HG03159 (cell line): Measurements from ENCODE around the gene GGACT.
"Not testable (repeated sequence)": the region's sequence is repeated elsewhere in the genome, so short reads cannot be mapped to it uniquely, and the experiment has no call there.

Experiments used
- ATAC-seq: cut with Tn5 transposase; IDR thresholded peaks from one replicate; pipeline ENCODE4 v1.9.1; 2021; ENCODE audit warnings: mild to moderate bottlenecking, moderate library complexity; ENCODE audit not compliant: unreplicated experiment

The GGACT gene

DNA sequence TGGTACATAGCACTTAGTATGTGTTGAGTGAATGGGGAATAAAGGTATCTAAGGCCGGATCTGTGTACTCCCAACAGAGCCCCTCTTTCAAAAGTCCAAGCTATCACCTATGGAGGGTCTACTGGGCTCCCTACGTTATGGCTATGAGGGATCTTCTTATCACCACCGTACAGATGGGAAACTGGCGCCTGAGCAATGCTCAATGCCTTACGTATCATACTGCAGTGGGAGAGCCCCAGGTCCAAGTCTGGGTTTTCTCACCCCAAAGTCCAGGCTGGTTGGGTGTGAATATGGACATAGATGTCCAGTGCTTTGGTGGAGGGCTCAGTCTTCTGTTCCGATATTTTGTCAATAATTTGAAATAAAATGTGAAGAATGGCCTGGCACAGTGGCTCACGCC lies 13.1 kb upstream of the GGACT start:
- ATAC-seq = no peak

DNA sequence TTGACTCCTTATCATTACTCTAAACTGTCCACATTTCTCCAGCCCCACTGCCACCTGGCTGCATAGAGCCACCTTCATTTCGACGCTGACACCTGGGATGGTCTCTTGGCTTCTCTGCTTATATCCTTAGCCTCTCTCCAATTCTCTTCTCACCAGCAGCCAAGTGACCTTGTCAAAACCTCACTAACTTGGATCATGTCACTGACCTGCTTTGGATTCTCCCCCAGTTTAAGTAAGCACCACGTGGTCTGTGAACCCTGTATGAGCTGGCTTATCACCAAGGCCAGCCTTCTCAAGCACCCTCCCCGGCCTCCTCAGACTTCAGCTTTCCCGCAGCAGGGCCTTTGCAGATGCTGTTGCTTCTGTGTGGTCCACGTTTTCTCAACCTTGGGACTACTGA lies 12.3 kb upstream of the GGACT start:
- no peak for ATAC-seq

- ATAC-seq = no peak
These were observed 11.9 kb upstream of the GGACT start for GRCh38 chr13:100600461-100600860.

DNA sequence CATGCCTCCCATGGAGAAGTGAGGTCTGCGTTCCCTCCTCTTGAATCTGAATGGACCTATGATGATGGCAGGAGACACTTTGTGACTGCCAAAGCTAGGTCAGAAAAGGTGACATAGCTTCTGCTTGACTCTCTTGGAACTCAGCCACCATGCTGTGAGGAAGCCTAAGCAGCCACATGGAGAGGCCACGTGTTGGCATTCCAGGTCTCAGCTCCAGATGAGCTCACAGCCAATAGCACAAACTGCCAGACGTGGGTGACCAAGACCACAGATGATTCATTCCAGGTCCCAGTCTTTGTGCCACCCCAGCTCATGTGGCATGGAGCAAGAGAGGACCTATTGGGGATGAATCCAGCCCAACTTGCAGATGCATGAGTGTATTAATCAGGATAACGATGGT lies 8.7 kb upstream of the GGACT start:
- ATAC-seq = no peak

GRCh38 chr13:100596516-100596915 lies 7.9 kb upstream of the GGACT start:
- no peak for ATAC-seq

GRCh38 chr13:100594731-100595130 lies 6.1 kb upstream of the GGACT start:
- ATAC-seq = no peak

DNA sequence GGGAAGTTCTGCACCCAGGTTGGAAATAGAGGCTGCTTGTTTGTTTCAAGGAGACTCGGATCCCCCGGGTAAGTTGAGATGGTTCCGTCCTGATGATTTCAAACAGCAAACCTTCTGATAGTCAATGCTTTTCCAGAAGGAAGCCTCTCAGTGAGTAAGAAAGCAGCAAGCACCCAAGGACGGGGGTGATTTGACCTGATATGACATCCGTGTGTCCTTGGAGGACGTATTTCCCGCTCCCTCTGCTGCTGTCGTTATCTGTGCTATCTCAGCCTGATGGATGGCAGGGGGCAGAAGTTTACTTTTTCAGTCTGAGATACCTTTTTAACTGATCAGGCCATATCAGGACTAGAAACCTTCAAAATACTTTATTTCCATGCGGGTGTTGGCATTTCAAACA lies 5.7 kb upstream of the GGACT start:
- ATAC-seq = no peak

DNA sequence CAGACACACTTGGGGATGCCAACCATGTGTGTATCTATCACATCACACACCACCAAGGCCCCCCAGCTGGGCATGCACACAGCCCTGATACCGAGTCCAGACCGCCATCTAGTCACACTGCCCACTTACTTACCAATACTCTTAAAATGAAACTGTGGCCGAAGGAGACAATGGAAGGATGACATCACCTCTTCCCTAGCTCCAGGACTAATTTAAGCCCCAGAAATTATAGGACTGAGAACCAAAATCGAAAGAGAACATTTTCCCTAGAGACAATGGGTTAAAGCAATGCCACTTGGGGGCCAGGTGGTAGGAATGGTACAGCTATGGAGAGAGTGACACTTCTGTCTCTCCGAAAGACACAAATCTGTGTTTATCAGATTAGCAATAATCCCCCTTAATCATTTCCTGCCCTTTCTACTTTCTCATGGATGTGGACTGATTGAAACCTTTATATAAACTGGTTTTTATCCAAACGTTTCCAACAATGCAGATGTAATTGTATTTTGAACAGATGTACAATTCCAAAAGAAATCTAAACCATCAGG lies 663 bp upstream of the GGACT start:
- no peak for ATAC-seq

DNA sequence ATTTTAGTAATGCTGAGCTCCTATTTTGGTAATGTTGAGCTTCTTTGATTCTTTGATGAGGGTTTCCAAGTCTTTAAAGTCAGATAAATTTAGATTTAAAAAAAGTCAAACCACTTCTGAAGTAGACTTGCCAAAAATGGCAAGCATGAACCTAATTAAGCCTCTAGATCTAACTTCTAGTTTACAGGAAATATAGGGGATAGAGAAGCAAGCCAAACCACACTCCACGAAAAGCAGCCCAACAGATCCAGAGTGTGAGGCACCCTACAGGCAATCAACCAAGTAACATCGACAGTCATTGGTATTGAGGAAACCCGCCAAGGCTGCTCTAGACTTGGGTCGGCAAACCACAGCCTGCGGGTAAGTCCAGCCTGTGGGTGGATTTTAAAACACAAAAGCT lies 3.7 kb downstream of the GGACT start:
- ATAC-seq = no peak

GRCh38 chr13:100581504-100581903 lies 7.1 kb downstream of the GGACT start:
- ATAC-seq = no peak

- ATAC-seq = no peak
These were observed 7.6 kb downstream of the GGACT start for GRCh38 chr13:100581030-100581429.

- ATAC-seq = no peak
These were observed 8.5 kb downstream of the GGACT start for GRCh38 chr13:100580045-100580444.

- not testable (repeated sequence) for ATAC-seq
These were observed 11.3 kb downstream of the GGACT start for GRCh38 chr13:100577239-100577638.

GRCh38 chr13:100573121-100573520 lies 15.5 kb downstream of the GGACT start:
- peak; percentile 82 for ATAC-seq

DNA sequence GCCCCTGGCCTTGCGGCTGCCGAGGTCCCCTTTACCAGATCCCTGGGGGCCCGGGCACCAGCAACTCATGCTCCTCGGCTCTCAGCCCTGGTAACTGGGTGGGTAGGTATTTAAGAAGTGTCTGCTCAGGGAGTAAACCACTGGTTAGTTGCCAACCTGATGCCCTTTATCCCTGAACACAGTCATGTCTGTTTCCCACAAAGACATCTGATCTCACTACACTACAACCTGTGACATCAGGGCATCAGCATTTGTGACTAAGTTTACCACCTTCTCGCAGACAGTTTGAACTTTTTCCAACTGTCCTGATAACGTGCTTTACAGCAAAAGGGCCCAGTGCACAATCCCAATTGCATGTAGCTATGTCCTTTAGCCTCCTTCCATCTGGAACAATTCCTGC lies 22.0 kb downstream of the GGACT start:
- no peak for ATAC-seq

DNA sequence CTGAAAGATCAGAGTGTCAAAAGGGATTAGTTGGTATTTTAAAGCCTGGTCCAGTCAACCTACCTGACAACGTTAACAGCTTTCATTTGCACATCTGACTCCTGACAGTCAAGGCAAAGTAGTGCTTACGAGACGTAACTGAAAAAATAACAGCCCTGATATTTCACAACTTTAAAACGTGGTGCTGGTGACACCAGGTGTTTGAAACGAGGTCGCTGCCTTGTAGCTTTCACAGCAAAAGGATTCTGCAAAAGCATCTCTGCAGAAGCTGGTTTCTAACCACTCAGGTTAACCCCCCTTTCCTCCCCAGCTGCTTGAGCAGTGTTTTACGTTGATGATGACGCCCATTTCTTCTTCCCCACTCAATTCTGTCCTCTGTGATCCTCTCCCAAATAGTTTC lies 23.3 kb downstream of the GGACT start:
- no peak for ATAC-seq

DNA sequence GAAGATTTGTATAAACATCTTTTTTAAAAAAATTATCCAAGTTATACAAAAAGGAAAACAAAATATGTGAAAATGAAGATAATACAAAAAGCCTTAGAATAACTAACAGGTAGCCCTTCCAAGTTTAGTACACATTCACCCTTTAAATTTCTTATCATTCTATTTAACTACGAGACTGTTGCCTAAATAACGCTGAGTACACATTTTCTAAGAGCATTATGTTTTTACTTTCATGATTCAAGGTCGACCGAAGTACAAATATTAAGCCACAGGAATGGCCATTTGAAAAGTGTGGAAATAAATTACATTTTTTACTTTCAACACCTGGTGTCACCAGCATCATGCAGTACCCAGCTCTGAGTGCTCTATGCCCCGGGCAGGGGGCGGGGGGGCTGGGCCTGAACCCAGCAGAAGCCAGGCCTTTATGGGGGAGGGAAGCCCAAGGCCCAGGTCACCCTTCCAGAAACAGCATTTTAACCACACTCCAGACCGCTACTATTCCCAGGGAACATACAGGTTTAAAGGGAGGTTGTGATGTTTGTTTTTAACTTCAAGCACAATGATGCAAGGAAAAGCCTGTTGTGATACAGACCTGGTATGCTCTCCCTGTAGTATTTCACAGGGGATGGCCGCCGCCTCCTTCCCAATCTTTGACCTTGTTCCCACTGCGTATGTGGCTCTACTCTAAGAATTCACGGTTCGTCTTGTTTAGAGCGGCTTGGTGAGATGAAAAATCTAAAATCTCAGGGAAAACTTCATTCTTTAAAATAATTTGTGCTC lies 24.0 kb downstream of the GGACT start:
- ATAC-seq = no peak

GRCh38 chr13:100563779-100564178 lies 24.8 kb downstream of the GGACT start:
- no peak for ATAC-seq

- no peak for ATAC-seq
These were observed 26.9 kb downstream of the GGACT start for GRCh38 chr13:100561599-100562204.

DNA sequence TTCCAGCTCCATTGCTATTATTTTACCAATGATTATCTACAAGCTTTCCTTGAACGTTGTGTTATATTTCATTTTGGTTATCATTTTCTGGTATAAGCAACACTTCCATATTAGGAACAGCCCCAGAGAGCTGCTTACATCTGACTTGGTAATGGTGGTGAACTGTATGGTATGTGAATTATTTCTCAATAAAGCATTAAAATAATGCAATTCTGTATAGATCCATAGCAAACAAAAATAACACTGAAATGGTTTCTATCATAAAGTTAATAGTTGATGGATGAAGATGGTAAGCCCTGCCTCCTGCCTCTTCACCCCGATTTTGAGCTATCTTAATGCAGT lies 27.5 kb downstream of the GGACT start:
- no peak for ATAC-seq

DNA sequence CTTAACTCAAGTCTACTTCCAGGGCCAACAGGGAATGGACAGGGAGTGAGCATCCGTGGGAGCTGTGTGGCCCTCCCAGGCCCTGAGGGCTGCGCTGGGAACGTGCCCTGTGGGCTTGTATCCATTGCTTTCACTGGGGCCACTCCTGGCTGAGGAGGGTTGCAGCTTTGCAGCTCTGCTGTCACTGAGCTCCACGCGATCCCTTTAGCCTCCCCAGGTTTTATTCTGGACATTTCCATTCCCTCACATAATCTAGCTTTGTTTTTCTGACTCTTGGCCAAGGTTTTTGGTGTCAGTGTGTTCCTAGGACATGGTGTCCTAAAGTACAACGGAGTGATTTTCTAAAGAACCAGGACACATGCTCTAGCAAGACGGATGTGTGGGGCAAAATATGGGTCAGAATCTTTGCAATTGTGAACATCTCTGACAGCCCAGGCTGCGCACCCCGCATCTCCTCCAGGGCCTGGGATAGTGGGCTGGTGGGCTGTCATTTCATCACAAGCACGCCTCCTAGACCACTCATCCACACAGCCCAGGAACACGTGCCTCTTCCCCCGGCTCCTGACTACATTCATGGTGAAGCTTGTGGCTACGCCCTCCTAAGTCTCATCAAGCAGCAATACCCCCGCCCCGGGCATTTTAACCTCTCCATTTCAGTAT lies 28.0 kb downstream of the GGACT start:
- no peak for ATAC-seq

GRCh38 chr13:100559886-100560285 lies 28.7 kb downstream of the GGACT start:
- no peak for ATAC-seq
